Measurements from ENCODE around the gene FAM221B.

Gene FAM221B

DNA sequence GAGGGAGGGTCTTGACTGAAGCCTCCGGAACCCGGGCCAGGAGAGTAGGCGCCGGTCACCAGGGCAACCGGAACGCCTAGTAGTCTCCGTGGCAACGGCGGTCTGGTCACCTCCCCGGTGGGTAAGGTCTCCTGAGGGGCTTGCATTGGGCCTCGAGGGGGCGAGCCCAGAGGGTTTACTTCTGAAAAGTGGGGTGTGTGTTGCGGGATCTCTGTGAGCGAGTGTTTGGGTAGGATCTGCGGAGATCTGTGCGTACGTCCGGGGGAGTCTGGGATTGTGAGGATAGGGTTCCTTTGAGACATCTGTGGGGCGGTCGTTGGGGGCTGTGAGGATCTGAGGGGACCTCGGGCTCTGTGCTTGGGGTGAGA lies at the start of gene FAM221B:
Gene FAM221B (minus strand): TSS at position 17 of the 368 bp plus-strand sequence. CDS start 2,571 bp downstream, outside the sequence.
- Mint-ChIP-seq H3K4me1 (ENCODE audit: low read depth) (peaks cover 69% of the 10 kb centered on the region), H3K9me3 (no peaks in the 10 kb centered on the region), H3K27ac (peak within 1 kb of the TSS; percentile 67), H3K36me3 (ENCODE audit: low read depth) (peaks cover 7% of the 10 kb centered on the region), H3K27me3 (peaks cover 54% of the 10 kb centered on the region), H3K4me3 (peak within 1 kb of the TSS; percentile 87)
- intact Hi-C loops (cut with micrococcal nuclease): loop anchor here (2.0 kb wide), 1 partner anchor 16 kb away; no protein-coding TSS in a partner anchor

DNA sequence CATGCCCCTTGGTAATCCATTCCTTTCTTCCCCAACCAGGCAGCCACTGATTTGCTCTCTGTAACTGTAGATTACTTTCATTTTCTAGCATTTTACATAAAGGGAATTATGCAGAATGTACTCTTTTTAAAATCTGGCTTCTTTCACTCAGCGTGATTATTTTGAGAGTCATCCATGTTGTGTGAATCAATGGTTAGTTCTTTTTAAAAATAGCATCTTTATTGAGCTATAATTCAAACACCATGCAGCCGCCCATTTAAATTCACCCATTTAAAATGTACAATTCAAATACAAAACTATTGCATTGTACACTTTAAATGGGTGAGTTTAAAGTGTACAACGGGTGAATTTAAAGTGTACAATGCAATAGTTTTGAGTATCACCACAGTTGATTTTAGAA lies 44.0 kb upstream of the FAM221B start:
- Mint-ChIP-seq H3K9me3 (peaks cover 23% of the 10 kb centered on the region), H3K4me1 (ENCODE audit: low read depth) (no peaks in the 10 kb centered on the region), H3K36me3 (ENCODE audit: low read depth) (no peaks in the 10 kb centered on the region), H3K27me3 (peaks cover 54% of the 10 kb centered on the region), H3K27ac (no peak overlapping the region), H3K4me3 (no peak overlapping the region)
- intact Hi-C loops (cut with micrococcal nuclease): no loop called here

DNA sequence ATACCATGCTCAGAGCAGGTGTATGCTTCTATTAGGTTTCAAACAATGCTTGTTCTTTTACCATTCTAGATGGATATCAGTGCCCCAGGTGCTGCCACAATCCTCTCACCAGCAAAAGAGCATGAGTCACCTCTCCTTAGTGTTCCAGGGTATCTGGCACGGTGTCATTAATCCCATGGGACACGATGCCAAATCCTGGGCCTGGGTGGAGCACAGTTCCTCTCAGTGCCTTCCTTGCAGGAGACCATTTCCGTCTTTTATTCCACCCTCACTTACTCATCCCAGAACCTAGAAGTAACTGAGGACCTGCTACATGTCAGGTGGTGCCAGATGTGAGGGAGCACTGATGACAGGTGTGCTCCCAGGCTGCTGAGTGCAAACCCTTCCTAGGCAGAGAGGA lies 43.0 kb upstream of the FAM221B start:
- intact Hi-C loops (cut with micrococcal nuclease): no loop called here
- Mint-ChIP-seq H3K36me3 (ENCODE audit: low read depth) (no peaks in the 10 kb centered on the region), H3K27ac (no peak overlapping the region), H3K4me3 (no peak overlapping the region), H3K27me3 (peaks cover 48% of the 10 kb centered on the region), H3K9me3 (peaks cover 13% of the 10 kb centered on the region), H3K4me1 (ENCODE audit: low read depth) (no peaks in the 10 kb centered on the region)

- Mint-ChIP-seq H3K27me3 (peaks cover 40% of the 10 kb centered on the region), H3K36me3 (ENCODE audit: low read depth) (no peaks in the 10 kb centered on the region), H3K4me3 (no peak within 1 kb of the TSS), H3K9me3 (peaks cover 2% of the 10 kb centered on the region), H3K4me1 (ENCODE audit: low read depth) (no peaks in the 10 kb centered on the region), H3K27ac (no peak within 1 kb of the TSS)
- intact Hi-C loops (cut with micrococcal nuclease): no loop called here
Observed at GRCh38 chr9:35870351-35870923, 41.9 kb upstream of the FAM221B start, which contains the start of gene OR13J1. OR13J1 (minus strand) TSS chr9:35870401; CDS start chr9:35870401, 0 bp downstream.

DNA sequence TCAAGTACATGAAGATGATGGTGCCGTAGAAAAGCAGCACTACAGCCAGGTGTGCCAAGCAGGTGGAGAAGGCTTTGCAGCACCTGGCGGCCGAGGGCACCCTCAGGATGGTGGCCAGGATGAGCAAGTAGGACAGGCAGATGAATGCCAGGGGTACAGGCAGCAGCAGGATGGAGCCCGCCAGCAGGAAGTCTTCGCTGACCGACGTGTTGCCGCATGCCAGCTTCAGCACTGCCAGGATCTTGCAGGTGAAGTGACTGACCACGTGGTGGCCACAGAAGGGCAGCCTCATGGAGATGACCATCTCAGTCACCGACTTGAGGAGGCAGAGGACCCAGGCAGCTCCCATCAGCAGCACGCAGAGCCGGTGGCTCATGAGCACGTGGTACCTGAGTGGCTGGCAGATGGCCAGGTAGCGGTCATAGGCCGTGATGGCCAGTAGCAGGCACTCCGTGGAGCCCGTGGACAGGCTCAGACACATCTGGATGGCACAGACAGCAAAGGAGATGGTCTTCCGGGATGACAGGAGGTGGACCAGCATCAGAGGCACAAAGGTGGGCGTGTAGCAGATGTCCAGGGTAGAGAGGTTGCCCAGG lies 41.2 kb upstream of the FAM221B start:
- intact Hi-C loops (cut with micrococcal nuclease): no loop called here
- Mint-ChIP-seq H3K4me3 (no peak overlapping the region), H3K36me3 (ENCODE audit: low read depth) (no peaks in the 10 kb centered on the region), H3K9me3 (no peaks in the 10 kb centered on the region), H3K27me3 (peaks cover 37% of the 10 kb centered on the region), H3K27ac (no peak overlapping the region), H3K4me1 (ENCODE audit: low read depth) (no peaks in the 10 kb centered on the region)

GRCh38 chr9:35868933-35869332 lies 40.4 kb upstream of the FAM221B start:
- H3K9me3 Mint-ChIP-seq: no peaks in the 10 kb centered on the region
- no peak overlapping the region for H3K27ac Mint-ChIP-seq
- no peak overlapping the region for H3K4me3 Mint-ChIP-seq
- no peaks in the 10 kb centered on the region for H3K4me1 Mint-ChIP-seq (ENCODE audit: low read depth)
- peaks cover 39% of the 10 kb centered on the region for H3K27me3 Mint-ChIP-seq
- no peaks in the 10 kb centered on the region for H3K36me3 Mint-ChIP-seq (ENCODE audit: low read depth)
- intact Hi-C loops (cut with micrococcal nuclease): no loop called here

DNA sequence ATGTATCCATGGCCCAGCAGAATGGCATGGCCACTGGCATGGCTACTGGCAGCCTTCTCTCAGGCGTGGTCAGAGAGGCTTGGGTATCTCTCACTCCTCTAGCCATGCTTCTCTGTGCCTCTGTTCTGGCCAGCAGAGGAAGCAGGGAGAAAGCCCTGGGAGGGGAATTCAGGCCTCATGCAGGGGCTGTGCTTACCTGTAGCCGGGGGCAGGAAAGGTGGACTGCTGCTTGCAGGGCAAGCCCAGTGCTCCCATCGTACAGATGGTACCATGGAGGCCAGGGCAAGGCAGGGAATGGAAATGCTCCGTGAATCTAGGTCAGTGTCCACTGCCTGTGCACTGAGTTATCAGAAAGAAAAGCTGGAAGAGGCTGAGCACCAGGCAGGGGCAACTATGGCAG lies 39.0 kb upstream of the FAM221B start:
- Mint-ChIP-seq H3K4me3 (no peak overlapping the region), H3K27ac (no peak overlapping the region), H3K27me3 (peaks cover 48% of the 10 kb centered on the region), H3K9me3 (no peaks in the 10 kb centered on the region), H3K4me1 (ENCODE audit: low read depth) (no peaks in the 10 kb centered on the region), H3K36me3 (ENCODE audit: low read depth) (no peaks in the 10 kb centered on the region)
- intact Hi-C loops (cut with micrococcal nuclease): no loop called here

DNA sequence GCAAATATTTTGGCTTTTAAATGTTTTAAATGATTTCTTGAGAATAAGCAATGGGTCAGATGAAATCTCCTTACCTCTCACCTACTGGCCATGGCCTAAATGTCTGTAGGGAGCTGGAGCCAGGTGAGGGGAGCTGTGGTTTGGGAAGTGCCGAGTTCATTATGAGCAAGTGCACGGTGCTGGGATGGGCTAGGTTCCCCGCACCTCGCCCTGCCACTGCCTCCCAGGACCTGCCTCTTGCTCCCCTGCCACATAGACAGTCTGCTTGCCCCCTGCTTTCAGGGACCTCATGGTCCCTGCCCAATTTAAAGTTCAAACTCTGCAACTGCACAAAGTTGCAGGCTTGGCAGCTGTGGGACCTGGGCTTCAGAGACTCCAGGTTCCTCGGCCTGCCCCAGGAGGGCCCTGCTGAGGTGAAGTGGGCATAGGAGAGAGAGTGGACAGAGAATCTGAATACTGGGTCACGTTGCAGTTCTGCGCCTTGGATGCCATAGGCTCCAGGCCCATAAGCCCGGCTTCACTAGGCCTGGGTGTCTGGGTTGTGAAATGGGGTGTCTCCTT lies 36.2 kb upstream of the FAM221B start:
- Mint-ChIP-seq H3K9me3 (no peaks in the 10 kb centered on the region), H3K4me1 (ENCODE audit: low read depth) (peaks cover 2% of the 10 kb centered on the region), H3K27me3 (peaks cover 61% of the 10 kb centered on the region), H3K36me3 (ENCODE audit: low read depth) (no peaks in the 10 kb centered on the region), H3K27ac (no peak overlapping the region), H3K4me3 (no peak overlapping the region)
- intact Hi-C loops (cut with micrococcal nuclease): no loop called here

GRCh38 chr9:35863583-35863982 lies 35.1 kb upstream of the FAM221B start:
- intact Hi-C loops (cut with micrococcal nuclease): no loop called here
- Mint-ChIP-seq H3K4me3 (no peak overlapping the region), H3K4me1 (ENCODE audit: low read depth) (peaks cover 14% of the 10 kb centered on the region), H3K27ac (no peak overlapping the region), H3K9me3 (no peaks in the 10 kb centered on the region), H3K27me3 (peaks cover 65% of the 10 kb centered on the region), H3K36me3 (ENCODE audit: low read depth) (no peaks in the 10 kb centered on the region)

DNA sequence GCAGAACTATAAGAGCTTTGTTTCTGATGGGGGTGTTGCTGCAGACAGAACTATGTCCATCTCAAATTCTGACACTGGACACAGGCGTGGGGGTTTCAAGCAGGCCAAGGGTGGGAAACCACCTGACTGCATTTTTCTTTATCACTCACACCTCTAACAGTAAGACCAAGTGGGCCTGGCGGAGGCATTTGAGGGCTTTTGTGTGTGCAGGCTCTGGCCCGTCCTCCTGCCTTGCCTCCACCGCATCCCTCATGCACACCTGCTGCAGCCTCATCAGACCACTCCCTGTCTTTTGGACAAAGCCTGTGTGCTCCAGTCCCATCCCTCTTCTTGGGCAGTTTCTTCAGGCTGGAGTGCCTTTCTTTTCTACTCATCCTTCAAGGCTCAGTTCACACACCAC lies 33.8 kb upstream of the FAM221B start:
- Mint-ChIP-seq H3K27me3 (peaks cover 65% of the 10 kb centered on the region), H3K9me3 (no peaks in the 10 kb centered on the region), H3K4me3 (no peak overlapping the region), H3K36me3 (ENCODE audit: low read depth) (no peaks in the 10 kb centered on the region), H3K27ac (no peak overlapping the region), H3K4me1 (ENCODE audit: low read depth) (peaks cover 20% of the 10 kb centered on the region)
- intact Hi-C loops (cut with micrococcal nuclease): no loop called here

GRCh38 chr9:35861161-35861897 lies 32.8 kb upstream of the FAM221B start:
- intact Hi-C loops (cut with micrococcal nuclease): no loop called here
- no peak overlapping the region for H3K4me3 Mint-ChIP-seq
- H3K4me1 Mint-ChIP-seq (ENCODE audit: low read depth): peaks cover 23% of the 10 kb centered on the region
- no peaks in the 10 kb centered on the region for H3K9me3 Mint-ChIP-seq
- H3K27ac Mint-ChIP-seq: no peak overlapping the region
- H3K27me3 Mint-ChIP-seq: peaks cover 75% of the 10 kb centered on the region
- H3K36me3 Mint-ChIP-seq (ENCODE audit: low read depth): no peaks in the 10 kb centered on the region

- Mint-ChIP-seq H3K27ac (no peak overlapping the region), H3K36me3 (ENCODE audit: low read depth) (no peaks in the 10 kb centered on the region), H3K4me3 (no peak overlapping the region), H3K27me3 (peaks cover 87% of the 10 kb centered on the region), H3K4me1 (ENCODE audit: low read depth) (peaks cover 23% of the 10 kb centered on the region), H3K9me3 (no peaks in the 10 kb centered on the region)
- intact Hi-C loops (cut with micrococcal nuclease): no loop called here
Observed at GRCh38 chr9:35859990-35860339, 31.4 kb upstream of the FAM221B start.

DNA sequence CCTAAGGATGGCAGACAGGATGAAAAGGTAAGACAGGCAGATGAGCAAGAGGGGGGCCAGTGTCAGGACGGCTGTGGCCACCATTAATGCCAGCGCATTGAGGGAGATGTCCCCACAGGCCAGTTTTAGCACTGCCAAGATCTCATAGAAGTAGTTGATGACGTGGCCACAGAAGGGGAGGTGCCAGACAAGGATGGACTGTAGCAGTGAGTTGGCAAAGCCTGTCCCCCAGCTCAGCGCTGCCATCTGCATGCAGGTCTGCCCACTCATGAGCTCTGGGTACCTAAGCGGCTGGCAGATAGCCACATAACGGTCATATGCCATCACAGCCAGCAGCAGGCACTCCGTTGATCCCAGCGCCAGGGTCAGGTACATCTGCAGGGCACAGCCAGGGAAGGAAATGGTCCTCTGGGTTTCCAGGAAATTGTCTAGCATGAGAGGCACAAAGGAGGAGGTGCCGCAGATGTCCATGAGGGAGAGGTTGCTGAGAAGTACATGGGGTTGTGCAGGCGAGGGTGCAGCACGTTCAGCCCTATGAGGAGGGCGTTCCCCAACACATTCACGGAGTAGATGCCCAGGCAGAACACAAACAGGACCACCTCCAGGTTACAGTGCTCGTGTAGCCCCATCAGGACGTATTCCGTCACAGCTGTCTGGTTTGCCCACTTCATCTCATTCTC lies 30.9 kb upstream of the FAM221B start:
- intact Hi-C loops (cut with micrococcal nuclease): no loop called here
- Mint-ChIP-seq H3K36me3 (ENCODE audit: low read depth) (no peaks in the 10 kb centered on the region), H3K27ac (no peak overlapping the region), H3K9me3 (no peaks in the 10 kb centered on the region), H3K27me3 (peaks cover 88% of the 10 kb centered on the region), H3K4me3 (no peak overlapping the region), H3K4me1 (ENCODE audit: low read depth) (peaks cover 23% of the 10 kb centered on the region)

DNA sequence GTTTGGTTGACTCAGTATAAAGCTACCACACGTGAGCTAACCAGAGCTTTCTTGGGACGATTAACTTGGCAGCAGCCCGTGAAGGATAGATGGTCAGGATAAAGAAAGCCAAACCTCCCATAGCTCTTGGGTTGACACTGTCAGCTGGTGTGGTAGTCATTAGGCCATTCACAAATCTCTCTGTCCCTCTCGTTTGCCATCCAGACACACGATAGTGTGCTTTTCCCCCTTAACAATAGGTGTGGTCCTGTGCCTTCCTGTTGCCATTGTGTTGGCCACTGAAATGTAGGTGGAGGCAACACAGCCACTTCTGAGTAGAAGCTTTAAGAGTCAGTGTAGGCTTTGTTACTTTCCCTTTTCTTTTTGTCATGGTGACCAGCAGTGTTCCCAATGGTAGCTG lies 29.9 kb upstream of the FAM221B start:
- intact Hi-C loops (cut with micrococcal nuclease): no loop called here
- peaks cover 92% of the 10 kb centered on the region for H3K27me3 Mint-ChIP-seq

More for the DNA sequence above, 29.9 kb upstream of the FAM221B start:
- H3K4me3 Mint-ChIP-seq: no peak overlapping the region
- H3K4me1 Mint-ChIP-seq (ENCODE audit: low read depth): peaks cover 23% of the 10 kb centered on the region
- no peaks in the 10 kb centered on the region for H3K9me3 Mint-ChIP-seq
- no peaks in the 10 kb centered on the region for H3K36me3 Mint-ChIP-seq (ENCODE audit: low read depth)
- no peak overlapping the region for H3K27ac Mint-ChIP-seq

Data from dendritic cell treated with granulocyte-macrophage colony-stimulating factor and Interleukin-4, amounts not matched to agents 40 ng/mL and 50 ng/mL, for 4 days (primary cell).